ENCODE data around the gene KRTAP10-3. TPM values are rescaled to one million over a fixed set of nuclear protein-coding genes. Genes with fewer than 3 reads are reported as not detected.

KRTAP10-3 gene
- total and polyA plus RNA-seq, 9 of the 15 experiments (the other 6 are each of a cell fraction or from before 2014, with no cell fraction given), result not detected

DNA sequence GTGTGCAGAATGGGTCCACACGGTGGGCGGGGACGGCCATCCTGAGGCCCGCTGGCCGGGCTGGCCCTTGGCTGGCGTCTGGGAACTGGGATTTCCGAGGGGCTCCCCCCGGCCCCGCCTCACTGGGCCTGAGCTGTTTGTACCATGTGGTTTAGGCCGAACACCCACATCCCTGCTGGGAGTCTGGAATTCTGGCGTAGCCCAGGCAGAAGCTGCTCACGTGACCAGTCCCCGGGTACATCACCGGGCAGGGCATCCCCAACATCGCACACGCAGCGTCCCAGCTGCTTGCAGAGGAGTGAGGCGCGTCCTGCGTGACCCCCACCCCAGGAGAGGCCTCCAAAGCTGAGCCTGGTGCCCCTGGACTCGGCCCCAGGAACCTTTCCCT is 43.9 kb upstream of the KRTAP10-3 start (continued):
- TF ChIP-seq, protein P1, sequence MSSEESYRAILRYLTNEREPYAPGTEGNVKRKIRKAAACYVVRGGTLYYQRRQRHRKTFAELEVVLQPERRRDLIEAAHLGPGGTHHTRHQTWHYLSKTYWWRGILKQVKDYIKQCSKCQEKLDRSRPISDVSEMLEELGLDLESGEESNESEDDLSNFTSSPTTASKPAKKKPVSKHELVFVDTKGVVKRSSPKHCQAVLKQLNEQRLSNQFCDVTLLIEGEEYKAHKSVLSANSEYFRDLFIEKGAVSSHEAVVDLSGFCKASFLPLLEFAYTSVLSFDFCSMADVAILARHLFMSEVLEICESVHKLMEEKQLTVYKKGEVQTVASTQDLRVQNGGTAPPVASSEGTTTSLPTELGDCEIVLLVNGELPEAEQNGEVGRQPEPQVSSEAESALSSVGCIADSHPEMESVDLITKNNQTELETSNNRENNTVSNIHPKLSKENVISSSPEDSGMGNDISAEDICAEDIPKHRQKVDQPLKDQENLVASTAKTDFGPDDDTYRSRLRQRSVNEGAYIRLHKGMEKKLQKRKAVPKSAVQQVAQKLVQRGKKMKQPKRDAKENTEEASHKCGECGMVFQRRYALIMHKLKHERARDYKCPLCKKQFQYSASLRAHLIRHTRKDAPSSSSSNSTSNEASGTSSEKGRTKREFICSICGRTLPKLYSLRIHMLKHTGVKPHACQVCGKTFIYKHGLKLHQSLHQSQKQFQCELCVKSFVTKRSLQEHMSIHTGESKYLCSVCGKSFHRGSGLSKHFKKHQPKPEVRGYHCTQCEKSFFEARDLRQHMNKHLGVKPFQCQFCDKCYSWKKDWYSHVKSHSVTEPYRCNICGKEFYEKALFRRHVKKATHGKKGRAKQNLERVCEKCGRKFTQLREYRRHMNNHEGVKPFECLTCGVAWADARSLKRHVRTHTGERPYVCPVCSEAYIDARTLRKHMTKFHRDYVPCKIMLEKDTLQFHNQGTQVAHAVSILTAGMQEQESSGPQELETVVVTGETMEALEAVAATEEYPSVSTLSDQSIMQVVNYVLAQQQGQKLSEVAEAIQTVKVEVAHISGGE (CRISPR knock-in tag; IDR thresholded peaks at IDR 0.05), result no peak
- TF ChIP-seq, protein P2, sequence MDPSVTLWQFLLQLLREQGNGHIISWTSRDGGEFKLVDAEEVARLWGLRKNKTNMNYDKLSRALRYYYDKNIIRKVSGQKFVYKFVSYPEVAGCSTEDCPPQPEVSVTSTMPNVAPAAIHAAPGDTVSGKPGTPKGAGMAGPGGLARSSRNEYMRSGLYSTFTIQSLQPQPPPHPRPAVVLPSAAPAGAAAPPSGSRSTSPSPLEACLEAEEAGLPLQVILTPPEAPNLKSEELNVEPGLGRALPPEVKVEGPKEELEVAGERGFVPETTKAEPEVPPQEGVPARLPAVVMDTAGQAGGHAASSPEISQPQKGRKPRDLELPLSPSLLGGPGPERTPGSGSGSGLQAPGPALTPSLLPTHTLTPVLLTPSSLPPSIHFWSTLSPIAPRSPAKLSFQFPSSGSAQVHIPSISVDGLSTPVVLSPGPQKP (CRISPR knock-in tag; IDR thresholded peaks at IDR 0.05), result no peak
- no peak for TF ChIP-seq HMG20A (CRISPR knock-in tag; conservative IDR thresholded peaks at IDR 0.05)
- no peak for TF ChIP-seq ZNF76 (CRISPR knock-in tag; IDR thresholded peaks at IDR 0.05; ENCODE audit: borderline replicate concordance)
- TF ChIP-seq CBFB (CRISPR knock-in tag; IDR thresholded peaks at IDR 0.05), result no peak
- TF ChIP-seq XRCC3 (IDR thresholded peaks at IDR 0.05), result no peak
